HTERT RPE-1 (cell line): ENCODE measurements around the gene SH3GL2.

Source experiments
- in situ Hi-C: fragments of 300-500 bp; cut with MboI; formaldehyde crosslinking; loops from 4 replicates; pipeline ENCODE4 v1.14.3; 2020; ENCODE audit warnings: low sequenced_read_pairs

Gene SH3GL2

GRCh38 chr9:17578911-17579793 lies at the start of gene SH3GL2:
Gene SH3GL2, plus strand, starts transcription at chr9:17579066.
- in situ Hi-C loops, result no loop called here

- in situ Hi-C loops, result no loop called here
These were observed 47.1 kb upstream of the SH3GL2 start for GRCh38 chr9:17531642-17532254.

- in situ Hi-C loops, result no loop called here
These were observed 46.4 kb upstream of the SH3GL2 start for GRCh38 chr9:17532461-17532860.

- in situ Hi-C loops, result no loop called here
These were observed 43.7 kb upstream of the SH3GL2 start for GRCh38 chr9:17535176-17535575.

GRCh38 chr9:17536027-17536426 lies 42.8 kb upstream of the SH3GL2 start:
- in situ Hi-C loops, result no loop called here

GRCh38 chr9:17551023-17551422 lies 27.8 kb upstream of the SH3GL2 start:
- in situ Hi-C loops, result no loop called here

GRCh38 chr9:17555362-17556054 lies 23.4 kb upstream of the SH3GL2 start:
- in situ Hi-C loops, result no loop called here

GRCh38 chr9:17556255-17556654 lies 22.6 kb upstream of the SH3GL2 start:
- in situ Hi-C loops, result no loop called here

- in situ Hi-C loops, result no loop called here
These were observed 21.9 kb upstream of the SH3GL2 start for GRCh38 chr9:17556935-17557334.

- in situ Hi-C loops, result no loop called here
These were observed 7.0 kb upstream of the SH3GL2 start for GRCh38 chr9:17571825-17572224.

GRCh38 chr9:17574342-17574741 lies 4.5 kb upstream of the SH3GL2 start:
- in situ Hi-C loops, result no loop called here

GRCh38 chr9:17578577-17578910 lies 322 bp upstream of the SH3GL2 start:
- in situ Hi-C loops, result no loop called here

- in situ Hi-C loops, result no loop called here
These were observed 1.3 kb downstream of the SH3GL2 start for GRCh38 chr9:17580119-17580518.

- in situ Hi-C loops, result no loop called here
These were observed 8.2 kb downstream of the SH3GL2 start for GRCh38 chr9:17587113-17587512.

- in situ Hi-C loops, result no loop called here
These were observed 9.5 kb downstream of the SH3GL2 start for GRCh38 chr9:17588395-17588794.

GRCh38 chr9:17588941-17589340 lies 10.1 kb downstream of the SH3GL2 start:
- in situ Hi-C loops, result no loop called here

- in situ Hi-C loops, result no loop called here
These were observed 10.9 kb downstream of the SH3GL2 start for GRCh38 chr9:17589771-17590170.

- in situ Hi-C loops, result no loop called here
These were observed 16.1 kb downstream of the SH3GL2 start for GRCh38 chr9:17594961-17595360.

GRCh38 chr9:17597977-17598376 lies 19.1 kb downstream of the SH3GL2 start:
- in situ Hi-C loops, result no loop called here

GRCh38 chr9:17600962-17601593 lies 22.2 kb downstream of the SH3GL2 start:
- in situ Hi-C loops, result no loop called here

- in situ Hi-C loops, result no loop called here
These were observed 25.7 kb downstream of the SH3GL2 start for GRCh38 chr9:17604556-17604955.
